HEK293 (cell line): ENCODE data around the gene CNPY2.
A peak's percentile ranks its signal among the peaks of the same experiment; 100 is the strongest.
"Not testable (repeated sequence)": the region's sequence is repeated elsewhere in the genome, so short reads cannot be mapped to it uniquely, and the experiment has no call there.

Experiments used
- CTCF ChIA-PET: fragments of 350-600 bp; formaldehyde crosslinking; extraction: SDS; loops from one replicate; lab custom pipeline; 2021; ENCODE audit warnings: antibody characterized with exemption; lab: Yijun Ruan, JAX
- POLR2A ChIA-PET: fragments of 300-600 bp; formaldehyde crosslinking; extraction: SDS; loops from one replicate; lab custom pipeline; 2020; ENCODE audit warnings: antibody characterized with exemption, inconsistent platforms; lab: Yijun Ruan, JAX
- H3K27ac ChIP-seq: fragments of 200-500 bp; sonication (Bioruptor generic); 2 replicates; pipeline ENCODE4 v1.5.1; 2014; ENCODE audit warnings: low read depth, low read length, control low read depth, inconsistent platforms; ENCODE audit errors: extremely low read depth
- H3K36me3 ChIP-seq, 2 experiments: fragments of 200-500 bp in 1 of 2; sonication (Bioruptor generic) in 1 of 2; 1 replicate in 1 of 2; 2 replicates in 1 of 2; pipeline ENCODE4 v1.5.1; 2014 to 2017; ENCODE audit warnings: inconsistent platforms in 2 of 2, low read length in 2 of 2; ENCODE audit not compliant: control insufficient read depth in 2 of 2, insufficient read depth in 1 of 2
- H3K4me1 ChIP-seq: fragments of 200-500 bp; sonication (Bioruptor generic); 2 replicates; pipeline ENCODE4 v1.5.1; 2014; ENCODE audit warnings: mild to moderate bottlenecking, low read length, inconsistent platforms; ENCODE audit not compliant: control insufficient read depth, insufficient read depth
- H3K4me3 ChIP-seq: 2 replicates; pipeline ENCODE4 v1.5.1; 2011; ENCODE audit warnings: low read depth, mild to moderate bottlenecking, control low read depth, low read length, moderate library complexity
- H3K9me3 ChIP-seq: fragments of 200-500 bp; sonication (Bioruptor generic); 2 replicates; pipeline ENCODE4 v1.5.1; 2014; ENCODE audit warnings: low read depth, low read length, inconsistent platforms; ENCODE audit not compliant: control insufficient read depth, insufficient read depth
- OVOL3 ChIP-seq: fragments of 450-650 bp; formaldehyde crosslinking; IDR thresholded peaks from 2 replicates; pipeline ENCODE4 v1.5.1; 2016; ENCODE audit warnings: missing biosample characterization, missing genetic modification characterization
- RBAK ChIP-seq: fragments of 450-650 bp; formaldehyde crosslinking; IDR thresholded peaks from 2 replicates; pipeline ENCODE4 v1.5.1; 2016; ENCODE audit warnings: missing biosample characterization, missing genetic modification characterization
- ZBTB1 ChIP-seq: fragments of 450-650 bp; formaldehyde crosslinking; IDR thresholded peaks from 2 replicates; pipeline ENCODE4 v1.5.1; 2016; ENCODE audit warnings: missing biosample characterization, missing genetic modification characterization
- ZBTB21 ChIP-seq: fragments of 450-650 bp; formaldehyde crosslinking; IDR thresholded peaks from 2 replicates; pipeline ENCODE4 v1.5.1; 2017; ENCODE audit warnings: missing biosample characterization, missing genetic modification characterization
- ZBTB8A ChIP-seq: fragments of 450-650 bp; formaldehyde crosslinking; IDR thresholded peaks from 2 replicates; pipeline ENCODE4 v1.5.1; 2016; ENCODE audit warnings: missing biosample characterization, missing genetic modification characterization
- ZNF19 ChIP-seq: fragments of 450-650 bp; formaldehyde crosslinking; IDR thresholded peaks from 2 replicates; pipeline ENCODE4; 2016; ENCODE audit warnings: missing biosample characterization, missing genetic modification characterization, low read depth
- ZNF202 ChIP-seq: fragments of 450-650 bp; formaldehyde crosslinking; IDR thresholded peaks from 2 replicates; pipeline ENCODE4 v1.5.1; 2016; ENCODE audit warnings: missing biosample characterization, missing genetic modification characterization, borderline replicate concordance
- ZNF292 ChIP-seq: fragments of 450-650 bp; formaldehyde crosslinking; IDR thresholded peaks from 2 replicates; pipeline ENCODE4 v1.5.1; 2016; ENCODE audit warnings: low read depth, missing biosample characterization, missing genetic modification characterization, borderline replicate concordance
- ZNF394 ChIP-seq: fragments of 450-650 bp; formaldehyde crosslinking; IDR thresholded peaks from 2 replicates; pipeline ENCODE4 v1.5.1; 2016; ENCODE audit warnings: missing biosample characterization, missing genetic modification characterization, mild to moderate bottlenecking, moderate library complexity, borderline replicate concordance
- ZNF404 ChIP-seq: fragments of 450-650 bp; formaldehyde crosslinking; IDR thresholded peaks from 2 replicates; pipeline ENCODE4 v1.5.1; 2017; ENCODE audit warnings: missing biosample characterization, missing genetic modification characterization
- ZNF426 ChIP-seq: fragments of 450-650 bp; formaldehyde crosslinking; IDR thresholded peaks from 2 replicates; pipeline ENCODE4 v1.5.1; 2017; ENCODE audit warnings: missing biosample characterization, missing genetic modification characterization, mild to moderate bottlenecking, inconsistent platforms, moderate library complexity
- ZNF433 ChIP-seq: fragments of 450-650 bp; formaldehyde crosslinking; IDR thresholded peaks from 2 replicates; pipeline ENCODE4 v1.5.1; 2016; ENCODE audit warnings: missing biosample characterization, missing genetic modification characterization, low read depth
- ZNF514 ChIP-seq: fragments of 450-650 bp; formaldehyde crosslinking; IDR thresholded peaks from 2 replicates; pipeline ENCODE4 v1.5.1; 2016; ENCODE audit warnings: missing biosample characterization, missing genetic modification characterization
- ZNF560 ChIP-seq: fragments of 450-650 bp; formaldehyde crosslinking; IDR thresholded peaks from 2 replicates; pipeline ENCODE4 v1.5.1; 2017; ENCODE audit warnings: missing biosample characterization, missing genetic modification characterization, borderline replicate concordance
- ZNF623 ChIP-seq: fragments of 450-650 bp; formaldehyde crosslinking; IDR thresholded peaks from 2 replicates; pipeline ENCODE4 v1.5.1; 2016; ENCODE audit warnings: missing biosample characterization, missing genetic modification characterization
- ZNF654 ChIP-seq: fragments of 450-650 bp; formaldehyde crosslinking; IDR thresholded peaks from 2 replicates; pipeline ENCODE4 v1.5.1; 2016; ENCODE audit warnings: low read depth, missing biosample characterization, missing genetic modification characterization
- ZNF791 ChIP-seq: fragments of 450-650 bp; formaldehyde crosslinking; IDR thresholded peaks from 2 replicates; pipeline ENCODE4 v1.5.1; 2016; ENCODE audit warnings: missing biosample characterization, missing genetic modification characterization
- ZXDB ChIP-seq: fragments of 450-650 bp; formaldehyde crosslinking; IDR thresholded peaks from 2 replicates; pipeline ENCODE4 v1.5.1; 2016; ENCODE audit warnings: missing biosample characterization, missing genetic modification characterization
- TF ChIP-seq, protein P1 (sequence below): fragments of 450-650 bp; formaldehyde crosslinking; IDR thresholded peaks from 2 replicates; pipeline ENCODE4 v1.5.1; 2016; ENCODE audit warnings: missing biosample characterization, missing genetic modification characterization
- TF ChIP-seq, protein P2 (sequence below): fragments of 450-650 bp; formaldehyde crosslinking; conservative IDR thresholded peaks from 2 replicates; pipeline ENCODE4 v1.5.1; 2016; ENCODE audit warnings: low read depth, missing biosample characterization, missing genetic modification characterization
- TF ChIP-seq, protein P3 (sequence below): fragments of 450-650 bp; formaldehyde crosslinking; IDR thresholded peaks from 2 replicates; pipeline ENCODE4 v1.5.1; 2016; ENCODE audit warnings: missing biosample characterization, missing genetic modification characterization

Gene CNPY2

DNA sequence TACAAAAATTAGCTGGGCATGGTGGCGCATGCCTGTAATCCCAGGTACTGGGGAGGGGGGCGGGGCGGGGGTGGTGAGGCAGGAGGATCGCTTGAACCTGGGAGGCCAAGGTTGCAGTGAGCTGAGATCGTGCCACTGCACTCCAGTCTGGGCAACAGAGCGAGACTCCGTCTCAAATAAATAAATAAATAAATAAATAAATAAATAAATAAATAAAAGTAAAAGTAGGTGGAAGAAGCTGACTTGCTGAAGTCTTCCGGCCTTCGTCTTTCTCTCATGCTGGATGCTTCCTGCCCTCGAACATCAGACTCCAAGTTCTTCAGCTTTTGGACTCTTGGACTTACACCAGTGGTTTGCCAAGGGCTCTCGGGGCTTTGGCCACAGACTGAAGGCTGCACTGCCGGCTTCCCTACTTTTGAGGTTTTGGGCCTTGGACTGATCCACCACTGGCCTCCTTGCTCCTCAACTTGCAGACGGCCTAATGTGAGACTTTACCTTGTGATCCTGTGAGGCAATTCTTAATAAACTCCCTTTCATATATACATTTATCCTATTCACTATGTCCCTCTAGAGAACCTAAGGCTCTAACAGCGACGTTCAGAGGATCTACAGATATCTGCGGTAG is 49.6 kb downstream of the CNPY2 start (continued):
- peak; percentile 50; the same call in 1 of the 2 replicates for TF ChIP-seq ZXDB (tag by site-specific recombination)
- peak; percentile 67; the same call in 1 of the 2 replicates for TF ChIP-seq OVOL3
- peak; percentile 81 for TF ChIP-seq ZNF292 (tag by site-specific recombination)
- TF ChIP-seq ZNF426 (tag by site-specific recombination): peak; percentile 94
- TF ChIP-seq, protein P1, sequence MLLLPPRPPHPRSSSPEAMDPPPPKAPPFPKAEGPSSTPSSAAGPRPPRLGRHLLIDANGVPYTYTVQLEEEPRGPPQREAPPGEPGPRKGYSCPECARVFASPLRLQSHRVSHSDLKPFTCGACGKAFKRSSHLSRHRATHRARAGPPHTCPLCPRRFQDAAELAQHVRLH (tag by site-specific recombination): 0 out of 2 replicates have a peak, but pooled peaks have one; percentile 48
- 0 out of 2 replicates have a peak, but pooled peaks have one; percentile 50 for TF ChIP-seq ZNF514 (tag by site-specific recombination)
- TF ChIP-seq ZNF19 (tag by site-specific recombination): peak; percentile 86; the same call in 1 of the 2 replicates
- TF ChIP-seq ZNF623 (tag by site-specific recombination): peak; percentile 83
- peak; percentile 91; the same call in 1 of the 2 replicates for TF ChIP-seq ZNF560 (tag by site-specific recombination)
- peak; percentile 70; the same call in 1 of the 2 replicates for TF ChIP-seq ZNF791 (tag by site-specific recombination)
- peak; percentile 16; the same call in 1 of the 2 replicates for TF ChIP-seq ZBTB1 (tag by site-specific recombination)
- 0 out of 2 replicates have a peak, but pooled peaks have one; percentile 63 for TF ChIP-seq RBAK (tag by site-specific recombination)
- TF ChIP-seq ZNF404: peak; percentile 75
- peak; percentile 40 for TF ChIP-seq ZNF654 (tag by site-specific recombination)
- TF ChIP-seq, protein P2, sequence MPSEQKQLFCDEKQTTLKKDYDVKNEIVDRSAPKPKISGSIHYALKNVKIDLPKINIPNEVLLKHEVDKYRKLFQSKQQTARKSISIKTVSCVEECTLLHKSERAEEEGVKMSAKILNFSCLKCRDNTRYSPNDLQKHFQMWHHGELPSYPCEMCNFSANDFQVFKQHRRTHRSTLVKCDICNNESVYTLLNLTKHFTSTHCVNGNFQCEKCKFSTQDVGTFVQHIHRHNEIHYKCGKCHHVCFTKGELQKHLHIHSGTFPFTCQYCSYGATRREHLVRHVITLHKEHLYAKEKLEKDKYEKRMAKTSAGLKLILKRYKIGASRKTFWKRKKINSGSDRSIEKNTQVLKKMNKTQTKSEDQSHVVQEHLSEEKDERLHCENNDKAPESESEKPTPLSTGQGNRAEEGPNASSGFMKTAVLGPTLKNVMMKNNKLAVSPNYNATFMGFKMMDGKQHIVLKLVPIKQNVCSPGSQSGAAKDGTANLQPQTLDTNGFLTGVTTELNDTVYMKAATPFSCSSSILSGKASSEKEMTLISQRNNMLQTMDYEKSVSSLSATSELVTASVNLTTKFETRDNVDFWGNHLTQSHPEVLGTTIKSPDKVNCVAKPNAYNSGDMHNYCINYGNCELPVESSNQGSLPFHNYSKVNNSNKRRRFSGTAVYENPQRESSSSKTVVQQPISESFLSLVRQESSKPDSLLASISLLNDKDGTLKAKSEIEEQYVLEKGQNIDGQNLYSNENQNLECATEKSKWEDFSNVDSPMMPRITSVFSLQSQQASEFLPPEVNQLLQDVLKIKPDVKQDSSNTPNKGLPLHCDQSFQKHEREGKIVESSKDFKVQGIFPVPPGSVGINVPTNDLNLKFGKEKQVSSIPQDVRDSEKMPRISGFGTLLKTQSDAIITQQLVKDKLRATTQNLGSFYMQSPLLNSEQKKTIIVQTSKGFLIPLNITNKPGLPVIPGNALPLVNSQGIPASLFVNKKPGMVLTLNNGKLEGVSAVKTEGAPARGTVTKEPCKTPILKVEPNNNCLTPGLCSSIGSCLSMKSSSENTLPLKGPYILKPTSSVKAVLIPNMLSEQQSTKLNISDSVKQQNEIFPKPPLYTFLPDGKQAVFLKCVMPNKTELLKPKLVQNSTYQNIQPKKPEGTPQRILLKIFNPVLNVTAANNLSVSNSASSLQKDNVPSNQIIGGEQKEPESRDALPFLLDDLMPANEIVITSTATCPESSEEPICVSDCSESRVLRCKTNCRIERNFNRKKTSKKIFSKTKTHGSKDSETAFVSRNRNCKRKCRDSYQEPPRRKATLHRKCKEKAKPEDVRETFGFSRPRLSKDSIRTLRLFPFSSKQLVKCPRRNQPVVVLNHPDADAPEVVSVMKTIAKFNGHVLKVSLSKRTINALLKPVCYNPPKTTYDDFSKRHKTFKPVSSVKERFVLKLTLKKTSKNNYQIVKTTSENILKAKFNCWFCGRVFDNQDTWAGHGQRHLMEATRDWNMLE (tag by site-specific recombination): peak; percentile 93
- TF ChIP-seq ZNF202 (tag by site-specific recombination): peak; percentile 76; the same call in 1 of the 2 replicates
- TF ChIP-seq ZNF394 (tag by site-specific recombination): peak; percentile 96
- TF ChIP-seq ZBTB8A (tag by site-specific recombination): peak; percentile 74
- TF ChIP-seq ZNF433 (tag by site-specific recombination): peak; percentile 85
- TF ChIP-seq ZBTB21: peak; percentile 45; the same call in 1 of the 2 replicates

DNA sequence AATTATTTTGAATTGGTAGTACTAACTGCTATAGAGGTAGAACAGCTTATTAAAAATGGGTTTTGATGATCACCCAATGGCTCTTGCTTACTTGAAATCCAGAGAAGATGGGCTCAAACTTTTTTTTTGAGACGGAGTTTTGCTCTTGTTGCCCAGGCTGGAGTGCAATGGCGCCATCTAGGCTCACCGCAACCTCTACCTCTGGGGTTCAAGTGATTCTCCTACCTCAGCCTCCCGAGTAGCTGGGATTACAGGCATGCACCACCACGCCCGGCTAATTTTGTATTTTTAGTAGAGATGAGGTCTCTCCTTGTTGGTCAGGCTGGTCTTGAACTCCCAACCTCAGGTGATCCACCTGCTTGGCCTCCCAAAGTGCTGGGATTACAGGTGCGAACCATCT is 52.8 kb downstream of the CNPY2 start:
- TF ChIP-seq, protein P3, sequence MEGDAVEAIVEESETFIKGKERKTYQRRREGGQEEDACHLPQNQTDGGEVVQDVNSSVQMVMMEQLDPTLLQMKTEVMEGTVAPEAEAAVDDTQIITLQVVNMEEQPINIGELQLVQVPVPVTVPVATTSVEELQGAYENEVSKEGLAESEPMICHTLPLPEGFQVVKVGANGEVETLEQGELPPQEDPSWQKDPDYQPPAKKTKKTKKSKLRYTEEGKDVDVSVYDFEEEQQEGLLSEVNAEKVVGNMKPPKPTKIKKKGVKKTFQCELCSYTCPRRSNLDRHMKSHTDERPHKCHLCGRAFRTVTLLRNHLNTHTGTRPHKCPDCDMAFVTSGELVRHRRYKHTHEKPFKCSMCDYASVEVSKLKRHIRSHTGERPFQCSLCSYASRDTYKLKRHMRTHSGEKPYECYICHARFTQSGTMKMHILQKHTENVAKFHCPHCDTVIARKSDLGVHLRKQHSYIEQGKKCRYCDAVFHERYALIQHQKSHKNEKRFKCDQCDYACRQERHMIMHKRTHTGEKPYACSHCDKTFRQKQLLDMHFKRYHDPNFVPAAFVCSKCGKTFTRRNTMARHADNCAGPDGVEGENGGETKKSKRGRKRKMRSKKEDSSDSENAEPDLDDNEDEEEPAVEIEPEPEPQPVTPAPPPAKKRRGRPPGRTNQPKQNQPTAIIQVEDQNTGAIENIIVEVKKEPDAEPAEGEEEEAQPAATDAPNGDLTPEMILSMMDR (tag by site-specific recombination): 0 out of 2 replicates have a peak, but pooled peaks have one; percentile 38
- TF ChIP-seq, protein P1 (tag by site-specific recombination): peak; percentile 61; the same call in 1 of the 2 replicates
- TF ChIP-seq, all 188 proteins: peak for 2; not testable (repeated sequence) for 186
- H3K36me3 ChIP-seq, H3K9me3 ChIP-seq, H3K27ac ChIP-seq, H3K4me3 ChIP-seq, H3K4me1 ChIP-seq: not testable (repeated sequence)
- CTCF ChIA-PET: interaction anchor here (0.7 to 1.3 kb wide), 7 partner anchors 12 to 143 kb away, joined by 3 read pairs; partner anchors contain the start of gene RNF41
- POLR2A ChIA-PET: interaction anchor here (0.6 kb wide), 1 partner anchor 25 kb away, joined by 6 read pairs; no protein-coding TSS in a partner anchor
